Kidney (tissue), 14 donors: Measurements from ENCODE around the gene SCN1B. TPM values are rescaled to one million over a fixed set of nuclear protein-coding genes. Genes with fewer than 3 reads are reported as not detected.

ENCODE experiments used
- DNase-seq, 5 donors: peaks; one replicate each; pipeline ENCODE4 v3.0.0-alpha.2; 2013 to 2020
- FAIRE-seq: peaks from 2 replicates; lab custom pipeline; 2012; peaks lifted over from hg19 to GRCh38; lab: Jason Lieb, UNC
- H3K27ac ChIP-seq, 2 donors: one replicate each; pipeline ENCODE4 v1.7.0; 2013; ENCODE audit warnings: low read depth in 2 of 2, low read length in 2 of 2, inconsistent platforms in 1 of 2
- H3K27me3 ChIP-seq: one replicate; pipeline ENCODE4 v1.7.1; 2013; ENCODE audit warnings: low read length, inconsistent platforms; ENCODE audit not compliant: control insufficient read depth, insufficient read depth
- H3K36me3 ChIP-seq, 3 donors: one replicate each; pipeline versions ENCODE4 v1.7.0 to v1.7.1; 2013; ENCODE audit warnings: low read length in 3 of 3, control low read depth in 1 of 3, inconsistent platforms in 1 of 3; ENCODE audit not compliant: insufficient read depth in 3 of 3, control insufficient read depth in 2 of 3
- H3K4me1 ChIP-seq, 3 donors: one replicate each; pipeline versions ENCODE4 v1.7.0 to v1.7.1; 2013; ENCODE audit warnings: low read length in 3 of 3, inconsistent platforms in 1 of 3, low read depth in 1 of 3; ENCODE audit not compliant: control insufficient read depth in 2 of 3, insufficient read depth in 2 of 3
- H3K4me3 ChIP-seq, 3 donors: one replicate each; pipeline versions ENCODE4 v1.7.0 to v1.8.1; 2013; ENCODE audit warnings: low read length in 3 of 3, control low read depth in 1 of 3, inconsistent platforms in 1 of 3
- H3K9ac ChIP-seq, 3 donors: one replicate each; pipeline versions ENCODE4 v1.7.0 to v1.7.1; 2013; ENCODE audit warnings: low read length in 3 of 3, control low read depth in 1 of 3, inconsistent platforms in 1 of 3
- H3K9me3 ChIP-seq, 3 donors: one replicate each; pipeline versions ENCODE4 v1.7.0 to v1.7.1; 2013; ENCODE audit warnings: low read length in 3 of 3, control low read depth in 1 of 3, inconsistent platforms in 1 of 3; ENCODE audit not compliant: control insufficient read depth in 2 of 3, insufficient read depth in 1 of 3
- intact Hi-C: fragments of 100-400 bp; cut with DNase I; formaldehyde crosslinking; loops from one replicate; pipeline ENCODE4 v1.11.1; 2022
- polyA plus RNA-seq: library from polyadenylated mRNA; stranded (reverse); fragments of 350-450 nt; fragmentation: Illumina TruSeq; extraction: RNeasy Lipid Tissue Mini Kit (QIAGEN cat#74804); gene quantifications from one replicate; pipeline ENCODE4 v1.2.3, GENCODE V29; 2014; ENCODE audit warnings: low read depth, low replicate concordance; ENCODE audit not compliant: insufficient read depth
- total RNA-seq: library from RNA; stranded (reverse); fragmentation: NEBNext Ultra II Directional; extraction: Animal tissue kit (Norgen Biotek cat#: 25700); gene quantifications from one replicate; pipeline ENCODE4 v1.2.1, GENCODE V29; 2021
- TF ChIP-seq, protein P1 (sequence below): IDR thresholded peaks from 3 replicates; pipeline ENCODE4 v1.5.1; 2012; ENCODE audit warnings: mild to moderate bottlenecking, moderate library complexity, borderline replicate concordance; ENCODE audit not compliant: insufficient read depth; ENCODE audit errors: extremely low read depth
- donor health status: control.
- donor health status: control.
- donor health status: control.
- donor health status: control.
- donor health status: control.
- donor health status: DM: yes; HTN: yes; CAD: no.
- donor health status: Normal renal cell carcinoma (clear cell type).

SCN1B gene
- total and polyA plus RNA-seq, 2 donors from 2014 or later = 9.6 to 24.1 TPM

DNA sequence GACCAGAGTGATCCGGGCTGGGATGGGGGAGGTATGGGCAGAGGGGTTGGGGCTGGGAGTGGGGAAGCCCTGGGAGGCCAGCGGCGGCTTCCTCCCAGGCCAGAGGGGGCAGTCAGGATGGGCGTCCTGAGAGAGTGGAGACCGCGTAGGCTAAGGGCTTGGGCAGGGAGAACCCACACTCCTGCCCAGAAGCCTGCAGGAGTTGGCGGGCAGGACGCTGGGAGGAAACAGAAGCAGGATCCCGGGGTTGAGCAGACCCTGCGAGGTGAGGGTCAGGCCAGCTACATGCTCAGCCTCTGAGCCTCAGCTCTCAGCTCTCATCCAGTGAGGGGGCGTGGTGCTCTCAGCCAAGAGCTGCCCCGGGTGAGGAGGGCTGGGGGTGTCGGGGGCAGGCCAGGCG, 7.8 kb upstream of the SCN1B start:
- Histone ChIP-seq H3K27ac (no peak overlapping the region), H3K9ac (no peak overlapping the region), H3K36me3 (peaks cover 6 to 40% (median 22%) of the 10 kb centered on the region in 3 donors), H3K9me3 (no peaks in the 10 kb centered on the region), H3K4me1 (no peaks in the 10 kb centered on the region), H3K27me3 (no peaks in the 10 kb centered on the region), H3K4me3 (no peak overlapping the region)
- FAIRE-seq (no peak), DNase-seq (no peak)
- TF ChIP-seq, protein P1, sequence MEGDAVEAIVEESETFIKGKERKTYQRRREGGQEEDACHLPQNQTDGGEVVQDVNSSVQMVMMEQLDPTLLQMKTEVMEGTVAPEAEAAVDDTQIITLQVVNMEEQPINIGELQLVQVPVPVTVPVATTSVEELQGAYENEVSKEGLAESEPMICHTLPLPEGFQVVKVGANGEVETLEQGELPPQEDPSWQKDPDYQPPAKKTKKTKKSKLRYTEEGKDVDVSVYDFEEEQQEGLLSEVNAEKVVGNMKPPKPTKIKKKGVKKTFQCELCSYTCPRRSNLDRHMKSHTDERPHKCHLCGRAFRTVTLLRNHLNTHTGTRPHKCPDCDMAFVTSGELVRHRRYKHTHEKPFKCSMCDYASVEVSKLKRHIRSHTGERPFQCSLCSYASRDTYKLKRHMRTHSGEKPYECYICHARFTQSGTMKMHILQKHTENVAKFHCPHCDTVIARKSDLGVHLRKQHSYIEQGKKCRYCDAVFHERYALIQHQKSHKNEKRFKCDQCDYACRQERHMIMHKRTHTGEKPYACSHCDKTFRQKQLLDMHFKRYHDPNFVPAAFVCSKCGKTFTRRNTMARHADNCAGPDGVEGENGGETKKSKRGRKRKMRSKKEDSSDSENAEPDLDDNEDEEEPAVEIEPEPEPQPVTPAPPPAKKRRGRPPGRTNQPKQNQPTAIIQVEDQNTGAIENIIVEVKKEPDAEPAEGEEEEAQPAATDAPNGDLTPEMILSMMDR = no peak
- intact Hi-C loops = no loop called here

DNA sequence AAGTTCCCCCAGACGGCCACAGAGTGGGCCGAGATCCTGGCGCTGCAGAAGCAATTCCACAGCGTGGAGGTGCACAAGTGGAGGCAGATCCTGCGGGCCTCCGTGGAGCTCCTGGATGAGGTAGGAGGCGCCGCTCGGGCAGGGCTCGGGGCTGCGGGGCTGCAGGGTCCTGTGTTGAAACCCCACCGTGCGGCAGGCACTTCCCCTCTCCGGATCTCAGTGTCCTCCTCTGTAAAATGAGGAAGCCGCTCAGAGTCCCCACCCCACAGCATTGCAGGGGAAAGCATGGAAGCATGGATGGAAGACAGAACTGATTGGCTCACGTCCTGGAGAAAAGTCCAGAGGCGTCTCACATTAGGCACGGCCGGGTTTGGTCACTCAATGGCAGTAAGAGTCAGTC, 6.8 kb upstream of the SCN1B start:
- Histone ChIP-seq H3K36me3 (peaks cover 4 to 40% (median 23%) of the 10 kb centered on the region in 3 donors), H3K9ac (no peak overlapping the region), H3K4me3 (no peak overlapping the region), H3K27ac (no peak overlapping the region), H3K4me1 (no peaks in the 10 kb centered on the region), H3K27me3 (no peaks in the 10 kb centered on the region), H3K9me3 (no peaks in the 10 kb centered on the region)
- FAIRE-seq (no peak), DNase-seq (peak in 1 of 5 donors; percentile 79)
- TF ChIP-seq, protein P1 = no peak
- intact Hi-C loops = no loop called here

DNA sequence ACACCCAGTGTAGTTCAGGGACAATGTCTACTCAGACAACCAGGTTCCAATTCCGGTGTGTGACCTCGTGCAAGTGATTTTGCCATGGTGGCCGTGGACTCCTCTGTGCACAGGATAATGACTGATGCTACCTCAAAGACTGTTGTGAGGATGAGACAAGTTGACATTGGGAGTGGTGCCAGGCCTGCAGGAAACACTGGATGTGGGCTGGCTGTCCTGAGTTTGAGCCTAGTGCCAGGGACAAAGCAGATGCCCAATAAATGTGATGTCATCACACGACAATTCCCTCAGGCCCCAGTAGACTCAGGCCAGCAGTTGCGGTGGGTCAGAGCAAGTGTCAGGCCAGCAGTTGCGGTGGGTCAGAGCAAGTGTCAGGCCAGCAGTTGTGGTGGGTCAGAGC, 6.2 kb upstream of the SCN1B start:
- FAIRE-seq (no peak), DNase-seq (peak in 1 of 5 donors; percentile 64)
- intact Hi-C loops = no loop called here
- Histone ChIP-seq H3K27ac (no peak overlapping the region), H3K4me3 (no peak overlapping the region), H3K9me3 (no peaks in the 10 kb centered on the region), H3K36me3 (peaks cover 4 to 33% (median 23%) of the 10 kb centered on the region in 3 donors), H3K9ac (no peak overlapping the region), H3K27me3 (no peaks in the 10 kb centered on the region), H3K4me1 (no peaks in the 10 kb centered on the region)
- TF ChIP-seq, protein P1 = no peak

DNA sequence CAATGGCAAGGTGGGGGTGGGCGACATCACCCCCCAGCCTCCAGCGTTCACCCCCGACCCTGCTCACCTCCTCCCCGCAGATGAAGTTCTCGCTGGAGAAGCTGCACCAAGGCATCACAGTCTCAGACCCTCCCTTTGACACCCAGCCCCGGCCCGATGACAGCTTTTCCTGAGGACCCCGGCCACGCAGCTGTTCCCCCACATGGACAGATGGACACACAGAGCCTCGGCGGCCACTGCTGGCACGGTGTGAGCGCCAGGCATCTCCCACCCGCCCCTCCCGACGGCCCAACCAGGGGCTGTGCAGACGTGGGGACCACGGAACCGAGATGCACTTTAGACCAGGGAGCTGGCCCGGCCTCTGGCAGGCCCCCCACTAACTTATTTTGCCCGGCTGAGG, 4.3 kb upstream of the SCN1B start:
- Histone ChIP-seq H3K36me3 (peaks cover 2 to 21% (median 13%) of the 10 kb centered on the region in 3 donors), H3K9ac (no peak overlapping the region), H3K4me3 (no peak overlapping the region), H3K27ac (no peak overlapping the region), H3K9me3 (no peaks in the 10 kb centered on the region), H3K27me3 (no peaks in the 10 kb centered on the region), H3K4me1 (peaks cover 0 to 2% (median 0%) of the 10 kb centered on the region in 3 donors)
- DNase-seq (no peak), FAIRE-seq (no peak)
- TF ChIP-seq, protein P1 = no peak
- intact Hi-C loops = no loop called here
